Activated CD8-positive, alpha-beta T cell treated with anti-CD3 and anti-CD28 coated beads for 36 hours (primary cell): ENCODE measurements around the gene SIM2. TPM values are rescaled to one million over a fixed set of nuclear protein-coding genes. Genes with fewer than 3 reads are reported as not detected.

Source experiments
- ATAC-seq: fragments of 200-7000 bp; cut with Tn5 transposase; one replicate; pipeline ENCODE4 v1.10.0; 2021; ENCODE audit warnings: mild to moderate bottlenecking, moderate library complexity
- CTCF ChIA-PET: fragments of 350-600 bp; sonication (Branson Sonifier 250); formaldehyde crosslinking; loops from one replicate; lab custom pipeline; 2021; ENCODE audit warnings: antibody characterized with exemption; lab: Charles Lee
- POLR2A ChIA-PET: fragments of 350-600 bp; sonication (Branson Sonifier 250); formaldehyde crosslinking; loops from one replicate; lab custom pipeline; 2021; ENCODE audit warnings: antibody characterized with exemption; lab: Charles Lee
- DNase-seq: peaks from one replicate; pipeline ENCODE4 v3.0.0-alpha.2; 2020
- H3K27ac Mint-ChIP-seq: one replicate; pipeline ENCODE4 v1.8.0; 2021; ENCODE audit warnings: mild to moderate bottlenecking, mixed read lengths
- H3K27me3 Mint-ChIP-seq: one replicate; pipeline ENCODE4 v1.8.0; 2021; ENCODE audit warnings: mixed read lengths
- H3K36me3 Mint-ChIP-seq: one replicate; pipeline ENCODE4 v1.8.0; 2021; ENCODE audit warnings: low read depth, mixed read lengths
- H3K4me1 Mint-ChIP-seq: one replicate; pipeline ENCODE4 v1.8.0; 2021; ENCODE audit warnings: low read depth, mixed read lengths
- H3K4me3 Mint-ChIP-seq: one replicate; pipeline ENCODE4 v1.8.0; 2021; ENCODE audit warnings: mild to moderate bottlenecking, moderate library complexity, mixed read lengths
- H3K9me3 Mint-ChIP-seq: one replicate; pipeline ENCODE4 v1.8.0; 2021; ENCODE audit warnings: mixed read lengths
- CTCF ChIP-seq: fragments of 200-600 bp; IDR thresholded peaks from one replicate; pipeline ENCODE4 v1.8.0; 2022; ENCODE audit warnings: antibody characterized with exemption, mild to moderate bottlenecking
- intact Hi-C: fragments of 100-400 bp; cut with micrococcal nuclease; formaldehyde crosslinking; loops from one replicate; pipeline ENCODE4 v1.10.0; 2022
- total RNA-seq, 2 experiments: library from RNA; stranded (reverse); gene quantifications; one replicate each; pipeline ENCODE4 v1.2.3, GENCODE V29; 2021

Gene SIM2
- total RNA-seq, 2 experiments from 2014 or later: not detected

- ChIA-PET CTCF (interaction anchor here (1.6 kb wide), 1 partner anchor 13 kb away, joined by 8 read pairs; no protein-coding TSS in a partner anchor), POLR2A (no interaction called here)
- Mint-ChIP-seq H3K9me3 (no peaks in the 10 kb centered on the region), H3K27me3 (no peaks in the 10 kb centered on the region), H3K4me1 (no peaks in the 10 kb centered on the region), H3K27ac (no peak overlapping the region), H3K36me3 (peaks cover 8% of the 10 kb centered on the region), H3K4me3 (no peak overlapping the region)
- ATAC-seq (no peak), DNase-seq (no peak)
- no peak for TF ChIP-seq CTCF
- intact Hi-C loops: no loop called here
Observed at GRCh38 chr21:36759348-36760083, 60.6 kb downstream of the SIM2 start.

- Mint-ChIP-seq H3K4me1 (no peaks in the 10 kb centered on the region), H3K4me3 (no peak overlapping the region), H3K27ac (no peak overlapping the region), H3K27me3 (no peaks in the 10 kb centered on the region), H3K9me3 (no peaks in the 10 kb centered on the region), H3K36me3 (peaks cover 4% of the 10 kb centered on the region)
- ATAC-seq (no peak), DNase-seq (no peak)
- ChIA-PET CTCF (interaction anchor here (1.4 to 1.6 kb wide), 2 partner anchors 11 to 14 kb away, joined by 3 to 5 read pairs; no protein-coding TSS in a partner anchor), POLR2A (no interaction called here)
- intact Hi-C loops: no loop called here
- TF ChIP-seq CTCF: no peak
Observed at GRCh38 chr21:36761685-36762084, 62.8 kb downstream of the SIM2 start.

- intact Hi-C loops: no loop called here
- Mint-ChIP-seq H3K27me3 (no peaks in the 10 kb centered on the region), H3K9me3 (no peaks in the 10 kb centered on the region), H3K36me3 (peaks cover 5% of the 10 kb centered on the region), H3K4me1 (no peaks in the 10 kb centered on the region), H3K4me3 (no peak overlapping the region), H3K27ac (no peak overlapping the region)
- DNase-seq (no peak), ATAC-seq (no peak)
- ChIA-PET CTCF (interaction anchor here (1.4 to 1.6 kb wide), 2 partner anchors 10 to 15 kb away, joined by 3 to 5 read pairs; no protein-coding TSS in a partner anchor), POLR2A (interaction anchor here (0.6 kb wide), 1 partner anchor 117 kb away, joined by 4 read pairs; no protein-coding TSS in a partner anchor)
- no peak for TF ChIP-seq CTCF
Observed at GRCh38 chr21:36762642-36763041, 63.7 kb downstream of the SIM2 start.

GRCh38 chr21:36763305-36763704, 64.4 kb downstream of the SIM2 start:
- no peak for DNase-seq
- ChIA-PET POLR2A (interaction anchor here (0.6 kb wide), 1 partner anchor 309 kb away, joined by 5 read pairs; no protein-coding TSS in a partner anchor), CTCF (interaction anchor here (1.6 kb wide), 1 partner anchor 10 kb away, joined by 3 read pairs; no protein-coding TSS in a partner anchor)
- no peak for ATAC-seq
- H3K36me3 Mint-ChIP-seq: peaks cover 5% of the 10 kb centered on the region
- no peak overlapping the region for H3K27ac Mint-ChIP-seq
- no peak for TF ChIP-seq CTCF
- no peak overlapping the region for H3K4me3 Mint-ChIP-seq
- intact Hi-C loops: no loop called here
- H3K27me3 Mint-ChIP-seq: no peaks in the 10 kb centered on the region
- H3K9me3 Mint-ChIP-seq: no peaks in the 10 kb centered on the region
- H3K4me1 Mint-ChIP-seq: no peaks in the 10 kb centered on the region

- H3K4me1 Mint-ChIP-seq: no peaks in the 10 kb centered on the region
- ATAC-seq (no peak), DNase-seq (no peak)
- ChIA-PET POLR2A (no interaction called here), CTCF (no interaction called here)
- TF ChIP-seq CTCF: no peak
- intact Hi-C loops: no loop called here
- H3K27ac Mint-ChIP-seq: no peak overlapping the region
- H3K27me3 Mint-ChIP-seq: no peaks in the 10 kb centered on the region
- no peaks in the 10 kb centered on the region for H3K9me3 Mint-ChIP-seq
- H3K36me3 Mint-ChIP-seq: peaks cover 2% of the 10 kb centered on the region
- no peak overlapping the region for H3K4me3 Mint-ChIP-seq
Observed at GRCh38 chr21:36765229-36765628, 66.3 kb downstream of the SIM2 start.
